HG03280 (cell line): ENCODE results near the gene ZNF195.
"Not testable (repeated sequence)": the region's sequence is repeated elsewhere in the genome, so short reads cannot be mapped to it uniquely, and the experiment has no call there.

Experiments used
- ATAC-seq: cut with Tn5 transposase; IDR thresholded peaks from one replicate; pipeline ENCODE4 v1.9.1; 2021; ENCODE audit warnings: mild to moderate bottlenecking, moderate library complexity; ENCODE audit not compliant: unreplicated experiment

Gene ZNF195

GRCh38 chr11:3356858-3357257 is 22.1 kb downstream of the ZNF195 start:
- ATAC-seq: no peak

GRCh38 chr11:3353066-3353465 is 25.9 kb downstream of the ZNF195 start:
- ATAC-seq: no peak

GRCh38 chr11:3347127-3347526 is 31.8 kb downstream of the ZNF195 start:
- ATAC-seq: no peak

DNA sequence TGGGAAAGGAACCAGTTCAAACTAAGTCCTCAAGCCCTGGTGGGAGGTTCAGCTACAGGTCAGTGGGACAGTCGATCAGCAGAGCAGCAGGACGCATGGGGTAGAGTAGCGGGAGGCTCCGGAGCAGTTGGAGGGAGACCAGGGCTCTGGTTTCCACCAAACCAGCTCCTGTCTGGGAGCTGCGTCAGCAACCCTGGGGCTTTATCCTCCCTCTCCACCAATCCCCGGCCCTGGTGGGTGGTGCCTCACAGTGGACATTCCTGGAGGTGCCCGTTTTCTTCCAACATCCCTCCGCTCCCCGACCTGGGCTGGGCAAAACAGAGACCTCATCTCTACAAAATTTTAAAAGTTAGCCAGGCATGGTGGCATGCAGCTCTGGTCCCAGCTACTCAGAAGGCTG is 32.4 kb downstream of the ZNF195 start:
- ATAC-seq: no peak

DNA sequence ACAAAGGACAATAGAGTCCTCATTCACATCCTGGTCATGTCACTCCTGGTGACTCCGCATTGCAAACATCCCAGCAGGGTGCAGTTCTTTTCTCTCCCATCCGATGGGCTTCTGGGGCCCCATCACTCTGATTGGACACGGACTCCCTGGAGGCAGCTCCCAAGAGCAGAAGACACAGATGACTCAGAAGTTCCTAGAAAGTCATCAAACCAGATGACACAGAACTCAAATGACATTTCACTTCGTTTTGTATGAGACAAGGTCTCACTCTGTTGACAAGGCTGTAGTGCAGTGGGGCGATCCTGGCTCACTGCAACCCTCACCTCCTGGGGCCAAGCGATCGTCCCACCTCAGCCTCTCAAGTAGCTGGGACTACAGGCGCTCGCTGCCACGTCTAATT is 33.2 kb downstream of the ZNF195 start:
- no peak for ATAC-seq

- ATAC-seq: no peak
Observed at GRCh38 chr11:3344327-3345174, 34.4 kb downstream of the ZNF195 start.

DNA sequence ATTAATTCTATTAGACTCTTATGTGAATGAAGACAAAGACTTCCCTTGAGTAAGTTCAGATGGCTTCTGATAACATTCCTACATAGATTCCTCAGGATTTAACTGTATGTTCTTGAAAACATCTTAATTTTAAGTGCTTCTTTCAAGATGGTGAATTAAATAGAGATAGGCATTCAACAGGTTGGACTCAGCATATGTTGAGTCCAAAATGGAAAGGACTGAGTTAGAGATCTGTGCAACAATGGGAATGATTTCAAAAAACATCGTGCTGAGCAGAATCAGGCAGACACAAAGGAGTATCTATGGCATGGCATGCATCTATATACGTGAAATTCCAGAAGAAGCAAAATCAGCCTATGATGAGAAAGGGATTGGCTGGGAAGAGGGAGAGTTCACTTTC is 36.2 kb downstream of the ZNF195 start:
- no peak for ATAC-seq

GRCh38 chr11:3341298-3341697 is 37.6 kb downstream of the ZNF195 start:
- no peak for ATAC-seq

GRCh38 chr11:3340025-3340424 is 38.9 kb downstream of the ZNF195 start:
- ATAC-seq: no peak

GRCh38 chr11:3339340-3339624 is 39.7 kb downstream of the ZNF195 start:
- ATAC-seq: no peak

- no peak for ATAC-seq
Observed at GRCh38 chr11:3338569-3339339, 40.2 kb downstream of the ZNF195 start.

DNA sequence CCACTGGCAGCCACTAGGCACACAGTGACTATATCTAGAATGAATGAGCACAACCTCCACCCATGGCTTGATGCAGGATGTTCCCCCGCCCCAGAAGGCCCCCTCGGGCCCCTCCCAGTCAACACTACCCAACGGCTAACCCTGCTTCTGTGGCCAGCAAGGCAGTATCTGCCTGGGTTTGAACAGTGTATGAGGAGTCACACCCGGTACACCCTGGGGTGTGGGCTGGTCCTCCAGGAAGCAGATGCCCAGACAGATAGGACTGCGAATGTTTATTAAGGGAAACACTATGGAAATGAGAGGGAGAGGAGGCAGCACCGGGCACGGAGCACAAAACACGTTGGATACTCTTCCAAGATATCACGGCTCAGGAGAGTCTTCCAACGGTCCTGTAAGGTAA is 42.5 kb downstream of the ZNF195 start:
- ATAC-seq: not testable (repeated sequence)

DNA sequence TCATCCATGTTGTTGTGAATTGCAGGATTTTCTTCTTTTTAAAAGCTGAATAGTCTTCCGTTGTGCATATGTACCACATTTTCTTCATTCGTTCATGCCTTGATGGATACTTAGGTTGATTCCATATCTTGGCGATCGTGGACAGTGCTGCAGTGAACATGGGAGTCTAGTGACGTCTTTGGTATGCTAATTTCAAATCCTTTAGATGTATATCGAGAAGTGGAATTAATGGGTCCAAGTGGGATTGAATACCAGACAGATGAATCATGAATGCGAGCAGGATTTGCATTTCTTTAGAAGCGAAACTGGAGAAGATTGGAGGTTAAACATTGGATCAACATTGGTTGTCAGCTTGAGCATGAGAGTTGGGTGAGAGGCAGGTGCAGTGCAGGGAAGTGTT is 45.8 kb downstream of the ZNF195 start:
- ATAC-seq: not testable (repeated sequence)

DNA sequence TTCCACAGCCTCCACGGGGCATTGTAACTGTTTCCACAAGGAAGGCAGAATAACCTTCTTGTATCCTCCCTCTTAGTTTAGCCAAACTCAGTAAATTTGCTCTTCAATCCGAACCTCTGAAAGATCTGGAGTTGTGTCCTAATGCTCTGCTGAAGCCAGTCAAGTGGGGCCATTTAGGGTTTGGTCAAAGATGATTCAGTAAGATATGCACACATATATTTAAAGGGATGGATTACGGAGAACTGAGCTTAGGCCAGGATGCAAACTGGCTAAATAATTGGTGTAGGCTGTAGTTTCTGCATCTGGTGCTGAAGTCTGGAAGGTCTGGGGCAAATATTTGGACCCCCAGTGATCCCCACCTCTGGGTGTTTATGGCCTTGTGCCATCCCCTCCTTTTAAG is 47.9 kb downstream of the ZNF195 start:
- ATAC-seq: not testable (repeated sequence)

- not testable (repeated sequence) for ATAC-seq
Observed at GRCh38 chr11:3330064-3330463, 48.9 kb downstream of the ZNF195 start.

DNA sequence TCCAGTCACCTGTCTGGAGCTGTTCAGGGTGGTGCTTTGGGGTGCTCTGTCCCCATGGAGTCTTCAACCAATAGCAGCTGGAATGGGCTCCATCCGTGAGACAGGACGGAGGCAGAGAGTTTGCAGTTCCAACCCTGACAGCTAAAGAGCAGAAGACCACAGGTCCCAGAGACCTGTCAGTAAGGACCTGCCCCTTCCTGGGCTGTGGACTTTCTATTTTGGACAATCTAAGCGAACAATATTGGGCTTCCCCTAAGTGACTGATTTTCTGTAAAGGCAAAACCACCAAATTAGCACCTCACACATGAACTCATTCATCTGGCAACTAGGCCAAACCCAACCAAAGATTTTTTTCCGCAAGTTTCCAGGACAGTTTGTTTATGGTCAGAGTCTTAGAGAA is 50.4 kb downstream of the ZNF195 start:
- not testable (repeated sequence) for ATAC-seq

- not testable (repeated sequence) for ATAC-seq
Observed at GRCh38 chr11:3326450-3326849, 52.5 kb downstream of the ZNF195 start.

DNA sequence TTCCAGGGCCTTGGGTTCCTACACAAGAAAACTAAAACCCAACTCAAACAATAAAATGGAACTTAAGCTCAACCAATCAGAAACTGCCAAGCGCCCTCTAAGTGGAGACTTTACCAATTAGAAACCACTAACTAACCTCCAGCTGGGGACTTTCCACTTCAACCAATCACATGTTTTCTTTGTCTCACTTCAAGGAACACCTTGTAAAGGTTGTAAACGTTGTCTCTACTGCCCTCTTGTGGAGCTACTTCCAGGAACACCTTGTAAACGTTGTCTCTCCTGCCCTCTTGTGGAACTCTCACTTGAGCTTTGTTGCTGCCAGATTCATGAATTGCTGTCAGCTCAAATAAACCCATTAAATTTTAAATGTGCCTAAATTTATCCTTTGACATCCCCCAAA is 54.2 kb downstream of the ZNF195 start:
- not testable (repeated sequence) for ATAC-seq
